Fibroblast of lung (primary cell): ENCODE data around the gene SELENOW. TPM values are rescaled to one million over a fixed set of nuclear protein-coding genes. Genes with fewer than 3 reads are reported as not detected.

Experiments
- DNase-seq, 2 donors: peaks; one replicate each; pipeline versions ENCODE4 v3.0.0 to v3.0.0-alpha.2; 2010; ENCODE audit warnings: low read depth in 2 of 2
- H2AFZ ChIP-seq: 2 replicates; pipeline ENCODE4 v1.5.1; 2012; ENCODE audit warnings: low read length, control low read depth, inconsistent platforms
- H3K27ac ChIP-seq: 2 replicates; pipeline ENCODE4 v1.5.1; 2011; ENCODE audit warnings: low read length, control low read depth; ENCODE audit not compliant: insufficient read depth
- H3K27me3 ChIP-seq: 2 replicates; pipeline ENCODE4 v1.5.1; 2011; ENCODE audit warnings: mild to moderate bottlenecking, low read length; ENCODE audit not compliant: control insufficient read depth, insufficient read depth
- H3K36me3 ChIP-seq: 2 replicates; pipeline ENCODE4 v1.5.1; 2011; ENCODE audit warnings: low read length; ENCODE audit not compliant: control insufficient read depth, insufficient read depth
- H3K4me1 ChIP-seq: 2 replicates; pipeline ENCODE4 v1.5.1; 2011; ENCODE audit warnings: low read length; ENCODE audit not compliant: control insufficient read depth, insufficient read depth; ENCODE audit errors: extremely low read depth
- H3K4me2 ChIP-seq: 2 replicates; pipeline ENCODE4 v1.5.1; 2011; ENCODE audit warnings: low read length, control low read depth; ENCODE audit not compliant: insufficient read depth; ENCODE audit errors: extremely low read depth
- H3K4me3 ChIP-seq, 4 experiments: fragments of 200-600 bp in 1 of 4; sonication (generic) in 1 of 4; replicated peaks in 1 of 4; 2 replicates each; pipeline ENCODE4 v1.5.1; 2011 to 2016; ENCODE audit warnings: low read length in 4 of 4, low read depth in 3 of 4, mild to moderate bottlenecking in 3 of 4, control low read depth in 2 of 4, inconsistent platforms in 1 of 4, mixed read lengths in 1 of 4; ENCODE audit not compliant: insufficient read depth in 1 of 4; ENCODE audit errors: control extremely low read depth in 1 of 4
- H3K79me2 ChIP-seq: 2 replicates; pipeline ENCODE4 v1.5.1; 2012; ENCODE audit warnings: mild to moderate bottlenecking, low read length, inconsistent platforms; ENCODE audit not compliant: control insufficient read depth, insufficient read depth
- H3K9ac ChIP-seq: 2 replicates; pipeline ENCODE4 v1.5.1; 2011; ENCODE audit warnings: mild to moderate bottlenecking, low read length, control low read depth; ENCODE audit not compliant: insufficient read depth
- H3K9me3 ChIP-seq: 2 replicates; pipeline ENCODE4 v1.5.1; 2012; ENCODE audit warnings: low read depth, low read length; ENCODE audit not compliant: control insufficient read depth, insufficient read depth
- H4K20me1 ChIP-seq: 2 replicates; pipeline ENCODE4 v1.5.1; 2011; ENCODE audit warnings: low read length; ENCODE audit not compliant: control insufficient read depth, insufficient read depth; ENCODE audit errors: extremely low read depth
- EZH2 ChIP-seq: IDR thresholded peaks from 2 replicates; pipeline ENCODE4 v1.5.1; 2012; ENCODE audit warnings: low read length, control low read depth, mild to moderate bottlenecking; ENCODE audit errors: missing control alignments
- polyA plus RNA-seq, 2 donors: library from polyadenylated mRNA; depleted of rRNA in 1 of 2; stranded (reverse) in 1 of 2; unstranded in 1 of 2; fragments of >200 nt; gene quantifications; 2 replicates each; pipeline ENCODE4 v1.2.1, GENCODE V29; 2011 to 2012; ENCODE audit warnings: missing spikeins in 1 of 2
- total RNA-seq: library from RNA; depleted of rRNA; stranded (reverse); fragments of >200 nt; gene quantifications from 2 replicates; pipeline ENCODE4 v1.2.1, GENCODE V29; 2014
- TF ChIP-seq, protein P1 (sequence below), 2 donors: IDR thresholded peaks in 1 of 2; conservative IDR thresholded peaks in 1 of 2; 1 replicate in 1 of 2; 2 replicates in 1 of 2; pipeline ENCODE4 v1.5.1; 2011 to 2012; ENCODE audit warnings: low read length in 2 of 2, control low read depth in 1 of 2, inconsistent platforms in 1 of 2, low read depth in 1 of 2, mild to moderate bottlenecking in 1 of 2

SELENOW gene
- total and polyA plus RNA-seq, 2 donors (not counting 1 experiment from before 2014, with no cell fraction given) = 155 to 250 TPM

- TF ChIP-seq, protein P1, sequence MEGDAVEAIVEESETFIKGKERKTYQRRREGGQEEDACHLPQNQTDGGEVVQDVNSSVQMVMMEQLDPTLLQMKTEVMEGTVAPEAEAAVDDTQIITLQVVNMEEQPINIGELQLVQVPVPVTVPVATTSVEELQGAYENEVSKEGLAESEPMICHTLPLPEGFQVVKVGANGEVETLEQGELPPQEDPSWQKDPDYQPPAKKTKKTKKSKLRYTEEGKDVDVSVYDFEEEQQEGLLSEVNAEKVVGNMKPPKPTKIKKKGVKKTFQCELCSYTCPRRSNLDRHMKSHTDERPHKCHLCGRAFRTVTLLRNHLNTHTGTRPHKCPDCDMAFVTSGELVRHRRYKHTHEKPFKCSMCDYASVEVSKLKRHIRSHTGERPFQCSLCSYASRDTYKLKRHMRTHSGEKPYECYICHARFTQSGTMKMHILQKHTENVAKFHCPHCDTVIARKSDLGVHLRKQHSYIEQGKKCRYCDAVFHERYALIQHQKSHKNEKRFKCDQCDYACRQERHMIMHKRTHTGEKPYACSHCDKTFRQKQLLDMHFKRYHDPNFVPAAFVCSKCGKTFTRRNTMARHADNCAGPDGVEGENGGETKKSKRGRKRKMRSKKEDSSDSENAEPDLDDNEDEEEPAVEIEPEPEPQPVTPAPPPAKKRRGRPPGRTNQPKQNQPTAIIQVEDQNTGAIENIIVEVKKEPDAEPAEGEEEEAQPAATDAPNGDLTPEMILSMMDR (conservative IDR thresholded peaks at IDR 0.05 in 1 of 2, IDR thresholded peaks at IDR 0.05 in 1 of 2; ENCODE audit: low read depth in 1 of 2, low read length in 2 of 2) = no peak
- no peak for TF ChIP-seq EZH2
- Histone ChIP-seq H3K27me3 (no peaks in the 10 kb centered on the region), H3K36me3 (no peaks in the 10 kb centered on the region), H3K4me1 (no peaks in the 10 kb centered on the region), H3K79me2 (no peaks in the 10 kb centered on the region), H3K9ac (no peak overlapping the region), H4K20me1 (no peaks in the 10 kb centered on the region), H3K9me3 (no peaks in the 10 kb centered on the region), H3K4me2 (no peak overlapping the region), H3K27ac (no peak overlapping the region), H2AFZ (no peak overlapping the region), H3K4me3 (no peak overlapping the region)
- DNase-seq = no peak
Measured at GRCh38 chr19:47805313-47805712, 26.8 kb downstream of the SELENOW start.

- H3K4me3 ChIP-seq = no peak overlapping the region
Measured at GRCh38 chr19:47806435-47806834, 27.9 kb downstream of the SELENOW start.

DNA sequence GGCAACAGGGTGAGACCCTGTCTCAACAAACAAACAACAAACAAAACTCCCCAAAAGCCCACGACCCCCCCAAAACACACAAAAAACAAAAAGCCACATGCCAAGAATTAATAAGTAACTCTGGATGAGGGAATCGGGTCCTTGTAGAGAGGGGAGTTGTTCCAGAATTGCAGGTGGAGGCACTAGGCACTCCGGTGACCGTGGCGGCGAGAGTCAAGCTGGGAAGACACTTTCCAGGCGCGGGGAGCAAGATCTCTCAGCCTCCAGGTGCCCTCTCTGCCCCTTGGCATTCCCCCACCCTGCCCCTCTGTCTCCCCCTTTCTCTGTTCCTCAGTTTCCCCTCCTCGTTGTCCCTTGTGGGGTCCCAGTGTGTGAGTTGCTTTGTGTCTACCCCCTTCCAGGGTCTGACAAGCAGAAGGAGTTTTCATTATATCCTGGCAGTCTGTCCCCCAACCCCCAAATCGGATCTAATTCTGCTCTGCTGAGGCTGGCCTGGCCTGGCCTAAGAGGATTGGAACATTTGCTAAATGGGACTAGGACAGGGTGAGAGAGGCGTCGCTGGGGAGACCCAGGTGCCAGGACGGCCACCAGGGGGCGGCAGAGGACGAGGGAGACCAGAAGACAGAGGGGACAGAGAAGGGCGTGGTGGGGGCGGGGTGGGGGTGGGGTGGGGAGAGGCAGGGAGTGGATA lies 34.9 kb downstream of the SELENOW start:
- TF ChIP-seq EZH2 = no peak
- TF ChIP-seq, protein P1 (conservative IDR thresholded peaks at IDR 0.05 in 1 of 2, IDR thresholded peaks at IDR 0.05 in 1 of 2; ENCODE audit: low read depth in 1 of 2, low read length in 2 of 2) = peak; percentile 42 to 60
- Histone ChIP-seq H2AFZ (no peak overlapping the region), H4K20me1 (no peaks in the 10 kb centered on the region), H3K4me2 (no peak overlapping the region), H3K9ac (no peak overlapping the region), H3K36me3 (no peaks in the 10 kb centered on the region), H3K4me3 (no peak overlapping the region), H3K4me1 (no peaks in the 10 kb centered on the region), H3K27ac (no peak overlapping the region), H3K9me3 (no peaks in the 10 kb centered on the region), H3K27me3 (no peaks in the 10 kb centered on the region), H3K79me2 (no peaks in the 10 kb centered on the region)
- DNase-seq = peak; percentile 32 to 41

More at GRCh38 chr19:47806435-47806834, 27.9 kb downstream of the SELENOW start:
- Histone ChIP-seq H3K9ac (no peak overlapping the region), H3K4me1 (no peaks in the 10 kb centered on the region), H3K4me2 (no peak overlapping the region), H3K27ac (no peak overlapping the region), H2AFZ (no peak overlapping the region), H3K79me2 (no peaks in the 10 kb centered on the region), H3K27me3 (no peaks in the 10 kb centered on the region), H4K20me1 (no peaks in the 10 kb centered on the region), H3K9me3 (no peaks in the 10 kb centered on the region), H3K36me3 (no peaks in the 10 kb centered on the region)
- TF ChIP-seq, protein P1 (conservative IDR thresholded peaks at IDR 0.05 in 1 of 2, IDR thresholded peaks at IDR 0.05 in 1 of 2; ENCODE audit: low read depth in 1 of 2, low read length in 2 of 2) = no peak
- TF ChIP-seq EZH2 = no peak
- DNase-seq = no peak
